CD8-positive, alpha-beta memory T cell (primary cell): Measurements from ENCODE around the gene AKR1C2. TPM values are rescaled to one million over a fixed set of nuclear protein-coding genes. Genes with fewer than 3 reads are reported as not detected.
"Not testable (repeated sequence)": the region's sequence is repeated elsewhere in the genome, so short reads cannot be mapped to it uniquely, and the experiment has no call there.

Source experiments
- CTCF ChIA-PET: fragments of 350-600 bp; sonication (Branson Sonifier 250); formaldehyde crosslinking; loops from one replicate; lab custom pipeline; 2021; ENCODE audit warnings: antibody characterized with exemption; lab: Charles Lee
- POLR2A ChIA-PET: fragments of 350-600 bp; sonication (Branson Sonifier 250); formaldehyde crosslinking; loops from one replicate; lab custom pipeline; 2021; ENCODE audit warnings: antibody characterized with exemption; lab: Charles Lee
- DNase-seq, 5 donors: peaks; one replicate each; pipeline versions ENCODE4 v3.0.0 to v3.0.0-alpha.2; 2020 to 2022; ENCODE audit warnings: mixed read lengths in 1 of 5
- H3K27ac ChIP-seq: one replicate; pipeline ENCODE4 v1.7.0; 2013; ENCODE audit warnings: low read depth, mild to moderate bottlenecking, low read length, moderate library complexity
- H3K27me3 ChIP-seq: 2 replicates; pipeline ENCODE4 v1.7.0; 2013; ENCODE audit warnings: low read length, mild to moderate bottlenecking; ENCODE audit not compliant: insufficient read depth, poor library complexity, severe bottlenecking
- H3K36me3 ChIP-seq: 2 replicates; pipeline ENCODE4 v1.7.0; 2013; ENCODE audit warnings: mild to moderate bottlenecking, low read length, moderate library complexity; ENCODE audit not compliant: insufficient read depth
- H3K4me1 ChIP-seq: 2 replicates; pipeline ENCODE4 v1.7.0; 2013; ENCODE audit warnings: mild to moderate bottlenecking, low read length, moderate library complexity; ENCODE audit not compliant: insufficient read depth
- H3K4me3 ChIP-seq: 2 replicates; pipeline ENCODE4 v1.7.0; 2013; ENCODE audit warnings: mild to moderate bottlenecking, low read length
- H3K9me3 ChIP-seq: 2 replicates; pipeline ENCODE4 v1.7.0; 2013; ENCODE audit warnings: mild to moderate bottlenecking, low read length
- H3K27ac Mint-ChIP-seq, 8 donors: one replicate each; pipeline ENCODE4 v1.8.0; 2020 to 2021; ENCODE audit warnings: mixed read lengths in 8 of 8, mild to moderate bottlenecking in 6 of 8, inconsistent platforms in 3 of 8, moderate library complexity in 3 of 8
- H3K27me3 Mint-ChIP-seq, 2 donors: one replicate each; pipeline ENCODE4 v1.8.0; 2020 to 2021; ENCODE audit warnings: mixed read lengths in 2 of 2, mild to moderate bottlenecking in 1 of 2, moderate library complexity in 1 of 2
- H3K36me3 Mint-ChIP-seq, 3 donors: one replicate each; pipeline ENCODE4 v1.8.0; 2020 to 2021; ENCODE audit warnings: mixed read lengths in 3 of 3, inconsistent platforms in 1 of 3, mild to moderate bottlenecking in 1 of 3
- H3K4me1 Mint-ChIP-seq, 3 donors: one replicate each; pipeline ENCODE4 v1.8.0; 2020 to 2021; ENCODE audit warnings: mixed read lengths in 3 of 3, inconsistent platforms in 1 of 3, mild to moderate bottlenecking in 1 of 3
- H3K4me3 Mint-ChIP-seq, 7 donors: one replicate each; pipeline ENCODE4 v1.8.0; 2020 to 2021; ENCODE audit warnings: mixed read lengths in 7 of 7, mild to moderate bottlenecking in 6 of 7, moderate library complexity in 4 of 7, inconsistent platforms in 2 of 7
- H3K9me3 Mint-ChIP-seq, 5 donors: one replicate each; pipeline ENCODE4 v1.8.0; 2020 to 2022; ENCODE audit warnings: mixed read lengths in 5 of 5, mild to moderate bottlenecking in 3 of 5, moderate library complexity in 2 of 5, inconsistent platforms in 1 of 5
- polyA plus RNA-seq: library from polyadenylated mRNA; unstranded; fragments of 300-500 nt; fragmentation: Illumina TruSeq; gene quantifications from one replicate; pipeline ENCODE4 v1.2.3, GENCODE V29; 2021
- total RNA-seq, 2 experiments: library from RNA; stranded (reverse); gene quantifications; one replicate each; pipeline ENCODE4 v1.2.3, GENCODE V29; 2021

AKR1C2 gene
- total and polyA plus RNA-seq, 3 experiments from 2014 or later, result not detected

GRCh38 chr10:4951512-4952162 is 52.0 kb downstream of the AKR1C2 start:
- CTCF ChIA-PET, DNase-seq, H3K27me3 Mint-ChIP-seq, H3K36me3 Mint-ChIP-seq, H3K4me3 Mint-ChIP-seq, H3K27ac Mint-ChIP-seq, H3K36me3 ChIP-seq, H3K4me3 ChIP-seq, H3K9me3 Mint-ChIP-seq, H3K4me1 ChIP-seq, H3K27me3 ChIP-seq, H3K9me3 ChIP-seq, H3K27ac ChIP-seq, H3K4me1 Mint-ChIP-seq, POLR2A ChIA-PET: not testable (repeated sequence)

GRCh38 chr10:4947635-4948596 is 55.7 kb downstream of the AKR1C2 start:
- Mint-ChIP-seq H3K4me3 (no peak overlapping the region), H3K27ac (no peak overlapping the region), H3K9me3 (no peaks in the 10 kb centered on the region), H3K27me3 (peaks cover 0 to 13% of the 10 kb centered on the region in 2 donors), H3K4me1 (no peaks in the 10 kb centered on the region), H3K36me3 (no peaks in the 10 kb centered on the region)
- H3K36me3 ChIP-seq, result no peaks in the 10 kb centered on the region
- H3K27me3 ChIP-seq, result no peaks in the 10 kb centered on the region
- H3K27ac ChIP-seq, result no peak overlapping the region
- CTCF ChIA-PET, result no interaction called here
- H3K4me1 ChIP-seq, result no peaks in the 10 kb centered on the region
- no peak overlapping the region for H3K4me3 ChIP-seq
- no peak for DNase-seq
- POLR2A ChIA-PET, result no interaction called here
- H3K9me3 ChIP-seq, result no peaks in the 10 kb centered on the region

GRCh38 chr10:4947039-4947634 is 56.5 kb downstream of the AKR1C2 start:
- ChIA-PET POLR2A (no interaction called here), CTCF (no interaction called here)
- no peaks in the 10 kb centered on the region for H3K27me3 ChIP-seq
- H3K27me3 Mint-ChIP-seq, result peaks cover 0 to 13% of the 10 kb centered on the region in 2 donors
- no peak overlapping the region for H3K4me3 Mint-ChIP-seq
- no peaks in the 10 kb centered on the region for H3K9me3 ChIP-seq
- H3K4me1 ChIP-seq, result no peaks in the 10 kb centered on the region
- no peak for DNase-seq
- H3K36me3 Mint-ChIP-seq, result no peaks in the 10 kb centered on the region
- no peak overlapping the region for H3K27ac ChIP-seq
- no peaks in the 10 kb centered on the region for H3K9me3 Mint-ChIP-seq
- no peaks in the 10 kb centered on the region for H3K36me3 ChIP-seq
- H3K4me3 ChIP-seq, result no peak overlapping the region
- no peaks in the 10 kb centered on the region for H3K4me1 Mint-ChIP-seq
- no peak overlapping the region for H3K27ac Mint-ChIP-seq

GRCh38 chr10:4945766-4946717 is 57.6 kb downstream of the AKR1C2 start:
- Mint-ChIP-seq H3K27ac (no peak overlapping the region), H3K9me3 (no peaks in the 10 kb centered on the region), H3K36me3 (no peaks in the 10 kb centered on the region), H3K4me1 (no peaks in the 10 kb centered on the region), H3K4me3 (no peak overlapping the region), H3K27me3 (peaks cover 0 to 13% of the 10 kb centered on the region in 2 donors)
- Histone ChIP-seq H3K27ac (no peak overlapping the region), H3K9me3 (no peaks in the 10 kb centered on the region), H3K4me1 (no peaks in the 10 kb centered on the region), H3K36me3 (no peaks in the 10 kb centered on the region), H3K4me3 (no peak overlapping the region), H3K27me3 (no peaks in the 10 kb centered on the region)
- POLR2A ChIA-PET, result no interaction called here
- CTCF ChIA-PET, result no interaction called here
- no peak for DNase-seq

GRCh38 chr10:4944841-4945240 is 58.8 kb downstream of the AKR1C2 start:
- POLR2A ChIA-PET, result no interaction called here
- no peak overlapping the region for H3K4me3 ChIP-seq
- no peaks in the 10 kb centered on the region for H3K9me3 Mint-ChIP-seq
- peaks cover 3 to 12% of the 10 kb centered on the region in 2 donors for H3K27me3 Mint-ChIP-seq
- H3K27ac Mint-ChIP-seq, result no peak overlapping the region
- H3K4me1 ChIP-seq, result no peaks in the 10 kb centered on the region
- no peaks in the 10 kb centered on the region for H3K4me1 Mint-ChIP-seq
- no peaks in the 10 kb centered on the region for H3K9me3 ChIP-seq
- H3K27me3 ChIP-seq, result no peaks in the 10 kb centered on the region
- no peaks in the 10 kb centered on the region for H3K36me3 Mint-ChIP-seq
- H3K4me3 Mint-ChIP-seq, result no peak overlapping the region
- no peak for DNase-seq
- no peaks in the 10 kb centered on the region for H3K36me3 ChIP-seq
- CTCF ChIA-PET, result no interaction called here
- H3K27ac ChIP-seq, result no peak overlapping the region

- DNase-seq, result no peak
- Mint-ChIP-seq H3K4me1 (no peaks in the 10 kb centered on the region), H3K9me3 (no peaks in the 10 kb centered on the region), H3K27ac (no peak overlapping the region), H3K27me3 (peaks cover 3 to 10% of the 10 kb centered on the region in 2 donors), H3K36me3 (no peaks in the 10 kb centered on the region), H3K4me3 (no peak overlapping the region)
- H3K36me3 ChIP-seq, result no peaks in the 10 kb centered on the region
- no peak overlapping the region for H3K27ac ChIP-seq
- POLR2A ChIA-PET, result no interaction called here
- no peaks in the 10 kb centered on the region for H3K4me1 ChIP-seq
- H3K27me3 ChIP-seq, result no peaks in the 10 kb centered on the region
- CTCF ChIA-PET, result no interaction called here
- no peak overlapping the region for H3K4me3 ChIP-seq
- no peaks in the 10 kb centered on the region for H3K9me3 ChIP-seq
Measured at GRCh38 chr10:4943821-4944220, 59.8 kb downstream of the AKR1C2 start.

- H3K4me3 Mint-ChIP-seq, H3K9me3 ChIP-seq, H3K36me3 ChIP-seq, H3K27ac Mint-ChIP-seq, H3K27ac ChIP-seq, H3K27me3 ChIP-seq, POLR2A ChIA-PET, DNase-seq, H3K4me3 ChIP-seq, H3K9me3 Mint-ChIP-seq, CTCF ChIA-PET, H3K36me3 Mint-ChIP-seq, H3K4me1 Mint-ChIP-seq, H3K4me1 ChIP-seq: not testable (repeated sequence)
- peaks cover 3 to 11% of the 10 kb centered on the region in 2 donors for H3K27me3 Mint-ChIP-seq
Measured at GRCh38 chr10:4943416-4943815, 60.2 kb downstream of the AKR1C2 start.
